Panc1 (cell line): ENCODE measurements around the gene KIRREL3. TPM values are rescaled to one million over a fixed set of nuclear protein-coding genes. Genes with fewer than 3 reads are reported as not detected.

ENCODE experiments used
- ATAC-seq: fragments of 200-7000 bp; cut with Tn5 transposase; 2 replicates; pipeline ENCODE4 v1.9.1; 2020; ENCODE audit warnings: mild to moderate bottlenecking, moderate library complexity
- BruUV-seq: library from RNA; stranded (reverse); fragments of 400-500 nt; replicated peaks from 2 replicates; lab custom pipeline; 2021; lab: Mats Ljungman, UMichigan
- CTCF ChIA-PET: fragments of 300-600 bp; sonication (Branson Sonifier 250); formaldehyde crosslinking; loops from one replicate; lab custom pipeline; 2022; ENCODE audit warnings: antibody characterized with exemption; lab: Charles Lee
- POLR2A ChIA-PET: fragments of 300-600 bp; sonication (Branson Sonifier 250); formaldehyde crosslinking; loops from one replicate; lab custom pipeline; 2022; ENCODE audit warnings: antibody characterized with exemption; lab: Charles Lee
- DNase-seq: peaks from one replicate; pipeline ENCODE4 v3.0.0-alpha.2; 2010; ENCODE audit warnings: low read depth, low spot score
- H3K27ac ChIP-seq: 2 replicates; pipeline ENCODE4 v1.5.1; 2011; ENCODE audit warnings: mild to moderate bottlenecking, low read length, inconsistent platforms
- H3K27me3 ChIP-seq: fragments of 200-500 bp; sonication (Bioruptor generic); 2 replicates; pipeline ENCODE4 v1.6.0; 2014; ENCODE audit warnings: low read length, inconsistent platforms; ENCODE audit not compliant: control insufficient read depth, insufficient read depth
- H3K36me3 ChIP-seq: fragments of 200-500 bp; sonication (Bioruptor generic); 2 replicates; pipeline ENCODE4 v1.5.1; 2014; ENCODE audit warnings: inconsistent platforms, mild to moderate bottlenecking, low read length, moderate library complexity; ENCODE audit not compliant: control insufficient read depth, insufficient read depth
- H3K4me1 ChIP-seq: 2 replicates; pipeline ENCODE4 v1.5.1; 2011; ENCODE audit warnings: inconsistent platforms, mild to moderate bottlenecking, low read length, moderate library complexity; ENCODE audit not compliant: control insufficient read depth, insufficient read depth
- H3K4me3 ChIP-seq, 2 experiments: 2 replicates each; pipeline ENCODE4 v1.5.1; 2011 to 2012; ENCODE audit warnings: low read depth in 2 of 2, low read length in 2 of 2, mild to moderate bottlenecking in 2 of 2, inconsistent platforms in 1 of 2, moderate library complexity in 1 of 2
- H3K9me3 ChIP-seq: fragments of 200-500 bp; sonication (Bioruptor generic); 2 replicates; pipeline ENCODE4 v1.5.1; 2014; ENCODE audit warnings: low read depth, mild to moderate bottlenecking, inconsistent platforms, low read length, moderate library complexity; ENCODE audit not compliant: control insufficient read depth, insufficient read depth
- POLR2AphosphoS5 ChIP-seq: IDR thresholded peaks from 2 replicates; pipeline ENCODE4 v1.6.1; 2012; ENCODE audit warnings: mild to moderate bottlenecking, low read depth, low read length, moderate library complexity
- REST ChIP-seq, 2 experiments: IDR thresholded peaks; 2 replicates each; pipeline ENCODE4 v1.6.1; 2011 to 2012; ENCODE audit warnings: low read depth in 2 of 2, control low read depth in 1 of 2, low read length in 1 of 2, mild to moderate bottlenecking in 1 of 2, moderate library complexity in 1 of 2; ENCODE audit not compliant: insufficient read depth in 1 of 2
- SIN3A ChIP-seq: IDR thresholded peaks from 2 replicates; pipeline ENCODE4 v1.6.1; 2012; ENCODE audit warnings: low read depth, mild to moderate bottlenecking, low read length, moderate library complexity, borderline replicate concordance; ENCODE audit not compliant: insufficient read depth
- TCF7L2 ChIP-seq: IDR thresholded peaks from 2 replicates; pipeline ENCODE4 v1.6.1; 2011; ENCODE audit warnings: mild to moderate bottlenecking, low read depth, low read length, inconsistent platforms
- in situ Hi-C: cut with HindIII; loops from 2 replicates; pipeline ENCODE4 v1.10.0; 2016; ENCODE audit warnings: low sequenced_read_pairs, low pct_unique_long_range_greater_than_20kb
- intact Hi-C: fragments of 100-400 bp; cut with micrococcal nuclease; formaldehyde crosslinking; loops from one replicate; pipeline ENCODE4 v1.10.0; 2022; ENCODE audit not compliant: unreplicated experiment
- total RNA-seq: library from RNA; stranded (reverse); gene quantifications from one replicate; pipeline ENCODE4 v1.2.1, GENCODE V29; 2021; ENCODE audit not compliant: unreplicated experiment
- TF ChIP-seq, protein P1 (sequence below): fragments of 450-650 bp; IDR thresholded peaks from 2 replicates; pipeline ENCODE4 v1.5.1; 2017; ENCODE audit warnings: mild to moderate bottlenecking

The KIRREL3 gene
- total RNA-seq, 1 experiment from 2014 or later = 0.36 TPM

DNA sequence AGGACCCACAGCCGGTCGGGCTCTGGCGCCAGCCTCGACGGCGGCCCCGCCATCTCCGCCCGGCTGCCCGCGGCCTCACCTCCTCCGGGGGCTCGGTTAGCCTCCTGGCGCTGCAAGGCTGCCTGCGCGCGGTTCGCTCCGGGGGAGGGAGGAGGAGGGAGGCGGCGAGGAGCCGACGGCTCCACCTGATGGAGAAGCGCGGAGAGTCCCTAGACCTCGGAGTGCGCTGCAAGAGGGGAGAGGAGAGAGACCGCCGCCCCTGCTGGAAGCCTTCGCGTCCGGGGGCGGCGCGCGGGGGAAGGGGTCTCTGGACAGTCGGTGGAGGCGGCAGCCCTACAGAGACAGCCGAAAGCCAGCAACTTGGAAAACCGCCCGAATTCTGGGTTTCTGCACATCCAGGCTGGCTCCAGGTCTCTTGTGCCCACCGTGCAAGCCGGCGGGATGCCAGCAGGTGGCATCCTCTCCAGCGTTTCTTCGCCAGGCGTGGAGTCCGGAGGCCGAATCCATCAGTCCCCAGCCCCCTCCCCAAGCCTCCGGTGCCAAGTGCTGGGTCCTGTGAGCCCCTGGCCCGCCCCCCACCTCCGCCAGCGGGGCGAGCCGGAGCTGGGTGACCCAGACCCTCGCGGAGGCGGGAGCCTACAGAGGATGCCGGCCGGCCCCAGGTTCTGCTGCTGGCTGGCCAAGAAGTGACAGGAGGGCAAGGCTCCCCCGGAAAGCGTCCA, 2.9 kb upstream of the KIRREL3 start:
- Histone ChIP-seq H3K4me3 (peak overlapping the region; percentile 12 to 16; a peak in 3 of 4 replicates), H3K27me3 (peaks cover 45% of the 10 kb centered on the region), H3K4me1 (no peaks in the 10 kb centered on the region), H3K27ac (no peak overlapping the region), H3K9me3 (no peaks in the 10 kb centered on the region), H3K36me3 (no peaks in the 10 kb centered on the region)
- intact Hi-C loops (no loop called here), in situ Hi-C loops (no loop called here)
- ATAC-seq (peak; percentile 85), DNase-seq (no peak)
- POLR2A ChIA-PET = no interaction called here
- BruUV-seq = no TSS peak
- TF ChIP-seq POLR2AphosphoS5 (no peak), REST (IDR thresholded peaks at IDR 0.05; ENCODE audit: insufficient read depth in 1 of 2, low read depth in 2 of 2, low read length in 1 of 2) (no peak), TCF7L2 (no peak)
- TF ChIP-seq, protein P1, sequence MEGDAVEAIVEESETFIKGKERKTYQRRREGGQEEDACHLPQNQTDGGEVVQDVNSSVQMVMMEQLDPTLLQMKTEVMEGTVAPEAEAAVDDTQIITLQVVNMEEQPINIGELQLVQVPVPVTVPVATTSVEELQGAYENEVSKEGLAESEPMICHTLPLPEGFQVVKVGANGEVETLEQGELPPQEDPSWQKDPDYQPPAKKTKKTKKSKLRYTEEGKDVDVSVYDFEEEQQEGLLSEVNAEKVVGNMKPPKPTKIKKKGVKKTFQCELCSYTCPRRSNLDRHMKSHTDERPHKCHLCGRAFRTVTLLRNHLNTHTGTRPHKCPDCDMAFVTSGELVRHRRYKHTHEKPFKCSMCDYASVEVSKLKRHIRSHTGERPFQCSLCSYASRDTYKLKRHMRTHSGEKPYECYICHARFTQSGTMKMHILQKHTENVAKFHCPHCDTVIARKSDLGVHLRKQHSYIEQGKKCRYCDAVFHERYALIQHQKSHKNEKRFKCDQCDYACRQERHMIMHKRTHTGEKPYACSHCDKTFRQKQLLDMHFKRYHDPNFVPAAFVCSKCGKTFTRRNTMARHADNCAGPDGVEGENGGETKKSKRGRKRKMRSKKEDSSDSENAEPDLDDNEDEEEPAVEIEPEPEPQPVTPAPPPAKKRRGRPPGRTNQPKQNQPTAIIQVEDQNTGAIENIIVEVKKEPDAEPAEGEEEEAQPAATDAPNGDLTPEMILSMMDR = peak; percentile 76
- CTCF ChIA-PET = interaction anchor here (0.6 kb wide), 3 partner anchors 61 to 1587 kb away, joined by 4 to 7 read pairs (median 4); no protein-coding TSS in a partner anchor

DNA sequence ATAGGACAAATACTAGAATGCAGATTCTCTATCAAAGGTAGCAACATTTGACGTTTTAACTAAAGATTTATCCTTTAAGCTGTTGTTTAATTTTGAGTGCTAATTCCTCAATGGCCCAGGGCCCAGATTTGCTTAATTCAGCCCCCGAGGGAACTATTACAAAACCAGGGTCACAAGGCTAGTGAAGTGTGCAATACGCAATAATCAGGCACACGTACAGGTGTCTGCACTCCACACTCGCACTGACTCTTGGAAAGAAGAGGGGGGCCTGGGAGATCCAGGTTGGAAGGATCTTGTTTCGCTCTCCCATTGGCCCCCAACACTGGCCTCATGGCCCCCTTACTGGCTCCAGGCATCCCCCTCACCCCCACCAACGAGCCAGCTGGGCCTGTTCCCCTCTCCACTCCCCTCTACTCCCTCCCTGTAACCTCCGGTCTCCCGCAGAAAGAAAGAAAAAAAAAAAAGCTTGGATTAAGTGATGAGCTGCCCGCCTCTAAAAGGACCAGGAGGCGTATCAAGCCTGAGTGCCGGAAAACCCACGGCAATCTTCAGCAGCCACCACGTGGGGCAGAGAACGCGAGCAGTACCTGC, 2.2 kb upstream of the KIRREL3 start:
- Histone ChIP-seq H3K27ac (no peak overlapping the region), H3K4me3 (peak overlapping the region; percentile 12 to 16; a peak in 3 of 4 replicates), H3K4me1 (no peaks in the 10 kb centered on the region), H3K9me3 (no peaks in the 10 kb centered on the region), H3K27me3 (peaks cover 50% of the 10 kb centered on the region), H3K36me3 (no peaks in the 10 kb centered on the region)
- POLR2A ChIA-PET = no interaction called here
- no TSS peak for BruUV-seq
- CTCF ChIA-PET = interaction anchor here (0.6 kb wide), 2 partner anchors 61 to 124 kb away, joined by 4 read pairs; no protein-coding TSS in a partner anchor
- DNase-seq = no peak
- intact Hi-C loops (no loop called here), in situ Hi-C loops (no loop called here)
- ATAC-seq = no peak; the same call in 1 of the 2 replicates
- TF ChIP-seq SIN3A (no peak), REST (IDR thresholded peaks at IDR 0.05; ENCODE audit: insufficient read depth in 1 of 2, low read depth in 2 of 2, low read length in 1 of 2) (no peak), POLR2AphosphoS5 (no peak), TCF7L2 (no peak)
- TF ChIP-seq, protein P1 = no peak
